Central memory CD8-positive, alpha-beta T cell (primary cell): ENCODE data around the gene OR9Q2.
"Not testable (repeated sequence)": the region's sequence is repeated elsewhere in the genome, so short reads cannot be mapped to it uniquely, and the experiment has no call there.

Source experiments
- ATAC-seq: fragments of 150-1000 bp; cut with Tn5 transposase; replicated peaks from 2 replicates; pipeline ENCODE4 v1.10.0; 2022; ENCODE audit warnings: mild to moderate bottlenecking, moderate FRiP score, moderate number of reproducible peaks; ENCODE audit not compliant: poor library complexity, severe bottlenecking; ENCODE audit errors: extremely low read depth
- DNase-seq, 2 donors: peaks; one replicate each; pipeline ENCODE4 v3.0.0; 2021; ENCODE audit warnings: low spot score in 2 of 2
- H3K27ac Mint-ChIP-seq: one replicate; pipeline ENCODE4 v1.8.0; 2022; ENCODE audit warnings: low read depth, mild to moderate bottlenecking, moderate library complexity, mixed read lengths
- H3K27me3 Mint-ChIP-seq: one replicate; pipeline ENCODE4 v1.8.0; 2022; ENCODE audit warnings: mixed read lengths
- H3K36me3 Mint-ChIP-seq: one replicate; pipeline ENCODE4 v1.8.0; 2022; ENCODE audit warnings: mild to moderate bottlenecking, moderate library complexity, mixed read lengths; ENCODE audit not compliant: insufficient read depth
- H3K4me1 Mint-ChIP-seq: one replicate; pipeline ENCODE4 v1.8.0; 2022; ENCODE audit warnings: mixed read lengths
- H3K4me3 Mint-ChIP-seq: one replicate; pipeline ENCODE4 v1.8.0; 2022; ENCODE audit warnings: mild to moderate bottlenecking, moderate library complexity, mixed read lengths
- H3K9me3 Mint-ChIP-seq: one replicate; pipeline ENCODE4 v1.8.0; 2022; ENCODE audit warnings: mixed read lengths

The OR9Q2 gene

DNA sequence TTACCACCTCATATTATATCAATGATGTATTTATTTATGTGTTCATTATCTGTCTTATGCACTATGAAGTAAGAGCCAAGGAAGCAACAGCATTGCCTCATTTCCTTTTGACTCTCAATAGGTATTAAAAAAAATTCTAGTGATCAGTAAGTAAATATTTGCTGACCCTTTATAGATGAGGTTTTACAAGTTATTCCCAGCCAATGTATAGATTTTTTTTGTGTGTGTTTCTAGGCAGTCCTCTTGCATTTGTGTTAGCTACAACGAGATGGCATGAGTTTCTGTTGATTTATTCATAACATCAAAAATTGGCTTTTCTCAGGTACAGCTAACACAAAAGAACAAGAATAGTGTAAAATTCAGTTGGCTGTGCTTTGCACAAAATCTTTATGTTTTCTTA, 10.4 kb downstream of the OR9Q2 start:
- no peak overlapping the region for H3K4me3 Mint-ChIP-seq
- no peak overlapping the region for H3K27ac Mint-ChIP-seq
- no peaks in the 10 kb centered on the region for H3K36me3 Mint-ChIP-seq
- H3K27me3 Mint-ChIP-seq, result peaks cover 26% of the 10 kb centered on the region
- no peak for DNase-seq
- no peaks in the 10 kb centered on the region for H3K4me1 Mint-ChIP-seq
- peaks cover 7% of the 10 kb centered on the region for H3K9me3 Mint-ChIP-seq
- no peak for ATAC-seq

DNA sequence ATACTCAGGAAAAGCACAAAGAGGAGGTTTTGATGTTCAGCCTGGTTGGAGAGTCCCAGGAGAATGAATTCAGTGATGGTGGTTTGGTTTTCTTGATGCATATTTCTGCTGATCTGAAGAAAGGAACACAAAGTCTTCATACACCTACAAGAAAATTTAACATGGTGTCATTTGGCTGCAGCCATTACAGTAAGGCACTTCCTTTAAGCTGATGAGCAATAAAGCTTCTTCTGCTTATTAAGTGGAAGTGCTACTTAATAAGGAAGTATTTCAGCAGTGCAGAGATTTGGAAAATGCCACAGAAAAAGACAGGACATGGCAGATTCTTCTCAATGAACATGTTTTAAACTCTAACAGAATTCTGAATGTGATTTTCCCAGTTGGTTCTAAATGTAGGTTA, 15.2 kb downstream of the OR9Q2 start, which contains the start of gene OR1S2:
OR1S2 (minus strand) TSS at position 101 of the 400 bp plus-strand sequence; CDS start at position 101, 0 bp downstream.
- no peak within 1 kb of the TSS for H3K4me3 Mint-ChIP-seq
- ATAC-seq (no peak), DNase-seq (no peak)
- H3K27me3 Mint-ChIP-seq, result peaks cover 37% of the 10 kb centered on the region
- no peaks in the 10 kb centered on the region for H3K4me1 Mint-ChIP-seq
- H3K36me3 Mint-ChIP-seq, result no peaks in the 10 kb centered on the region
- H3K9me3 Mint-ChIP-seq, result peaks cover 7% of the 10 kb centered on the region
- H3K27ac Mint-ChIP-seq, result no peak within 1 kb of the TSS

DNA sequence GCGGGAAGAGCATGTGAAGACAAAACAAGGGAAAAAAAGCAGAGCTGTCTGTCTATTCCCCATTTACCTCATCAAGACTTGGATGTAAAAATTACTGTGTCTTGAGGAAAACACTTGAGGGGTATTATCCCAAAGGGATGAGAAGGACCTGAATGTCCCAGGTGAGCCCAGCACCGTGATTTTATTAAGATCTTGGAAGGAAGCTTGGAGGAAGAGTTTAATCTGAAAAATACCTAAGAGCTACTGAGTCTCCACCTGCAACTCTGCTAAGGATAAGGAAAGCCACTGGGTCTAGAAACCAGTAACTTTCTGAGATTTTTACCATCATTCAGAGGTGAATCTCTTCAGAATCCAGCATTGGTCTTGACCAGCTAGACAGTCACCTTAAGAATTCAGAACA, 23.6 kb downstream of the OR9Q2 start, which contains the start of gene OR1S1:
OR1S1 (plus strand) TSS at position 301 of the 400 bp plus-strand sequence.
- H3K36me3 Mint-ChIP-seq, H3K4me1 Mint-ChIP-seq, H3K27ac Mint-ChIP-seq, H3K9me3 Mint-ChIP-seq, ATAC-seq, H3K4me3 Mint-ChIP-seq, DNase-seq: not testable (repeated sequence)
- peaks cover 37% of the 10 kb centered on the region for H3K27me3 Mint-ChIP-seq

DNA sequence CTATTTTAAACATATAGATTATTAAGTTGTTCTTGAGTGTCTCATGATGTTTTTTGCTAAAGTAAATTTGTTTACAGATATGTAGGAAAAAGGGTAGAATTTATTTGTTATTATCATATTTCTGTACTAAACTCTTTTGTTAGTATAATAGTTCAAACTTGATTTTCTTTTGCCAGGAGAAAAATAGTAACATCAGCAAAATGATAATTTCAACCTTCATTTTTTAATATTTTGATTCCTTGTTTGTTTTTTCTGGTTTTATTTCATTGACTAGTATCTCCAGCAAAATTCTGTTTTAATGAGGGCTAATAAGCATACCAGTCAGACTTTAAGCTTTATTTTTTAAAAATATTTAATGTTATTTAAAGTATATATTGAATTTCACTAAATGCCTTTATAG, 27.6 kb downstream of the OR9Q2 start:
- Mint-ChIP-seq H3K27me3 (peaks cover 27% of the 10 kb centered on the region), H3K4me1 (no peaks in the 10 kb centered on the region), H3K36me3 (no peaks in the 10 kb centered on the region), H3K4me3 (no peak overlapping the region), H3K9me3 (peaks cover 10% of the 10 kb centered on the region), H3K27ac (no peak overlapping the region)
- ATAC-seq (no peak), DNase-seq (no peak)

DNA sequence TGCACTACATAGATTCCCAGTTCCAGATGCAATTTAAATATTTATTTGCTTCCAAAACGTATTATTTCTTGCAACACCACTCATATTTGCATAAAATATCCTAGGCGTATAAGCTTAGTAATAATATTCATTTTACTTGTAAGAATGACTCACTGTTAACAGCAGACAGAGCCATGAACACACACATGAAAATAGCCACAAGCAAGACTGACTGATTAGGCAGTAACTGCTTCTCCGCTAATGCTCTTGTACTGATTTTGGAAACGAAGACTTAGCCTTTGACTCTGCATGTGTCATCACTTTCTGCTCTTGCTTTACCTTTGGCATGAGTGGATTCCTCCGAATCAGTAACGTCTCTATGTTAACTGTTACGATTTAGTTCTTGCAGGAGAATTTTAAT, 33.9 kb downstream of the OR9Q2 start:
- Mint-ChIP-seq H3K36me3 (no peaks in the 10 kb centered on the region), H3K4me1 (no peaks in the 10 kb centered on the region), H3K9me3 (peaks cover under 1% of the 10 kb centered on the region), H3K4me3 (no peak overlapping the region), H3K27ac (no peak overlapping the region), H3K27me3 (peaks cover 30% of the 10 kb centered on the region)
- no peak for ATAC-seq
- no peak for DNase-seq

DNA sequence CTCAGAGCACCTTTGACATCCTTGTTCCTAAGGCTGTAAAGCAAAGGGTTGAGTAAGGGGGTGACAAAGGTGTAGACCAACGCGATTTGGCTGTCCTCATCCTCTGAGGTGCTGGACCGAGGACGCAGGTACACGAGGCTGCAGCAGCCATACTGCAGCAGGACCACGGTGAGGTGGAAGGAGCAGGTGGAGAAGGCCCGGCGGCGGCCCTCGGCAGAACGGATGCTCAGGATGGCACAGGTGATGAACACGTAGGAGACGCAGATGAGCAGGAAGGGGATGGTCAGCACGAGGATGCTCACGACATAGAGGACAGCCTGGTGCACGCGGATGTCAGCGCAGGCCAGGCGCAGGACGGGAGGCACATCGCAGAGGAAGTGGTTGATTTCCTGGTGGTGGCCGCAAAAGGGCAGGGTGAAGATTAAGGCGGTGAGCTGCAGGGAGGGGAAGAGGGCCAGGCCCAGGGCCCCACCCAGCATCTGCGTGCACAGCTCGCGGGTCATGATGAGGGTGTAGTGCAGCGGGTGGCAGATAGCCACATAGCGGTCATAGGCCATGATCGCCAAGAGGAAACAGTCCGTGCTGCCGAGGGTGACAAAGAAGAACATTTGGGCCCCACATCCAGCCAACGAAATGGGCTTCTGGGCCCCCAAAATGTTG, 39.2 kb downstream of the OR9Q2 start:
- peaks cover 46% of the 10 kb centered on the region for H3K27me3 Mint-ChIP-seq
- DNase-seq, result no peak
- ATAC-seq, result no peak
- no peak overlapping the region for H3K27ac Mint-ChIP-seq
- H3K36me3 Mint-ChIP-seq, result no peaks in the 10 kb centered on the region
- H3K4me3 Mint-ChIP-seq, result no peak overlapping the region
- H3K4me1 Mint-ChIP-seq, result no peaks in the 10 kb centered on the region
- H3K9me3 Mint-ChIP-seq, result peaks cover 9% of the 10 kb centered on the region
